OCI-LY3 (cell line): ENCODE data around the gene LMO3.

Experiments
- H2AFZ ChIP-seq: fragments of 200-600, 300-600 bp; shearing (Covaris generic); 2 replicates; pipeline ENCODE4 v1.6.0; 2014; ENCODE audit warnings: antibody characterized with exemption, low read depth, low read length
- H3K27ac ChIP-seq: fragments of 200-600, 300-600 bp; sonication (generic); 2 replicates; pipeline ENCODE4 v1.5.1; 2014; ENCODE audit warnings: mild to moderate bottlenecking, low read length, moderate library complexity, mixed read lengths
- H3K27me3 ChIP-seq: fragments of 200-600, 300-600 bp; sonication (generic); 2 replicates; pipeline ENCODE4 v1.6.1; 2014; ENCODE audit warnings: low read depth, low read length, mixed read lengths
- H3K36me3 ChIP-seq: fragments of 200-600, 300-600 bp; sonication (generic); replicated peaks from 2 replicates; pipeline ENCODE3; 2014; ENCODE audit warnings: low read depth, low read length, mixed read lengths
- H3K4me1 ChIP-seq: fragments of 300-600, 200-600 bp; sonication (generic); 2 replicates; pipeline ENCODE4 v1.6.1; 2014; ENCODE audit warnings: low read length, mixed read lengths
- H3K4me2 ChIP-seq: fragments of 200-600, 300-600 bp; sonication (generic); 2 replicates; pipeline ENCODE4 v1.6.1; 2014; ENCODE audit warnings: low read length, mixed read lengths
- H3K4me3 ChIP-seq: fragments of 300-600, 200-600 bp; sonication (generic); 2 replicates; pipeline ENCODE4 v1.5.1; 2014; ENCODE audit warnings: antibody characterized with exemption, mild to moderate bottlenecking, low read length, moderate library complexity
- H3K79me2 ChIP-seq: fragments of 300-600, 200-600 bp; shearing (Covaris generic); 2 replicates; pipeline ENCODE4 v1.6.1; 2014; ENCODE audit warnings: mild to moderate bottlenecking, low read length, mixed read lengths
- H3K9ac ChIP-seq: fragments of 300-600, 200-600 bp; shearing (Covaris generic); 2 replicates; pipeline ENCODE4 v1.6.0; 2014; ENCODE audit warnings: mild to moderate bottlenecking, low read length, moderate library complexity
- H3K9me3 ChIP-seq: fragments of 200-600, 300-600 bp; shearing (Covaris generic); 2 replicates; pipeline ENCODE4 v1.6.1; 2014; ENCODE audit warnings: low read length, mixed read lengths; ENCODE audit not compliant: insufficient read depth
- H4K20me1 ChIP-seq: fragments of 200-600, 300-600 bp; sonication (generic); 2 replicates; pipeline ENCODE4 v1.6.1; 2016; ENCODE audit warnings: low read length, mixed read lengths; ENCODE audit not compliant: insufficient read depth
- EZH2phosphoT487 ChIP-seq: fragments of 200-600 bp; shearing (Covaris generic); IDR thresholded peaks from 2 replicates; pipeline ENCODE4 v1.6.1; 2018; ENCODE audit warnings: antibody characterized with exemption, mixed run types, low read depth
- TF ChIP-seq, protein P1 (sequence below): fragments of 200-600, 300-600 bp; sonication (generic); IDR thresholded peaks from 2 replicates; pipeline ENCODE4 v1.5.1; 2014; ENCODE audit warnings: antibody characterized with exemption, low read length, low read depth

LMO3 gene

DNA sequence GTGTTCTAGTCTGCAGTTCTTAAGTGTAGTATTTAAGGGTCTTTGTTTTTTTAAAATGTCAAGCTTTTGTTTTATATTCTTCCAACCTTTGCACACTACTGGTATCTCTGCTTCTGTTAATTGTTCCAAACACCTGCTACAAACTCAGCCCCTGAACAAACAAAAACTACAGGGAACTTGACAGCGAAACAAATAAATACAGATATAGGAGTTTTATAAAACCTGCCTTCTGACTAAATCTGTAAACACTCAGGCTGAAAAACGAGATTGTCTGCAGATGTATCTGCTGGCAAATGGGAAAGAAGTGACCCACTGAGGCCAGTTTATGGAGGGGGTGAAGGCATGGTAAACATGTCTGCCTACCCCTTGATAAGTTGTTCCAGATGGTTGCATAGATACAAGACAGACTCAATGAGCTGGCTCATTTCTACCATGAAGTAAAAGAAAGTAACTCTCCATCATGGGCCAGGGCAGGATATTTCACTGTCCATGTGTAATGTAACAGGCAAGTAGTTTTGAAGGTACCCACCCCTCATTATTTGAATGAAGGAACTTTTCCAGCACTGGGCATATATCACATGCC lies 75.6 kb downstream of the LMO3 start:
- H3K79me2 ChIP-seq = no peaks in the 10 kb centered on the region
- TF ChIP-seq, protein P1, sequence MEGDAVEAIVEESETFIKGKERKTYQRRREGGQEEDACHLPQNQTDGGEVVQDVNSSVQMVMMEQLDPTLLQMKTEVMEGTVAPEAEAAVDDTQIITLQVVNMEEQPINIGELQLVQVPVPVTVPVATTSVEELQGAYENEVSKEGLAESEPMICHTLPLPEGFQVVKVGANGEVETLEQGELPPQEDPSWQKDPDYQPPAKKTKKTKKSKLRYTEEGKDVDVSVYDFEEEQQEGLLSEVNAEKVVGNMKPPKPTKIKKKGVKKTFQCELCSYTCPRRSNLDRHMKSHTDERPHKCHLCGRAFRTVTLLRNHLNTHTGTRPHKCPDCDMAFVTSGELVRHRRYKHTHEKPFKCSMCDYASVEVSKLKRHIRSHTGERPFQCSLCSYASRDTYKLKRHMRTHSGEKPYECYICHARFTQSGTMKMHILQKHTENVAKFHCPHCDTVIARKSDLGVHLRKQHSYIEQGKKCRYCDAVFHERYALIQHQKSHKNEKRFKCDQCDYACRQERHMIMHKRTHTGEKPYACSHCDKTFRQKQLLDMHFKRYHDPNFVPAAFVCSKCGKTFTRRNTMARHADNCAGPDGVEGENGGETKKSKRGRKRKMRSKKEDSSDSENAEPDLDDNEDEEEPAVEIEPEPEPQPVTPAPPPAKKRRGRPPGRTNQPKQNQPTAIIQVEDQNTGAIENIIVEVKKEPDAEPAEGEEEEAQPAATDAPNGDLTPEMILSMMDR = no peak
- no peak for TF ChIP-seq EZH2phosphoT487
- H3K4me2 ChIP-seq = no peak overlapping the region
- H3K9ac ChIP-seq = no peak overlapping the region
- no peaks in the 10 kb centered on the region for H4K20me1 ChIP-seq
- no peak overlapping the region for H3K27ac ChIP-seq
- no peaks in the 10 kb centered on the region for H3K27me3 ChIP-seq
- no peaks in the 10 kb centered on the region for H3K36me3 ChIP-seq
- H2AFZ ChIP-seq = no peak overlapping the region
- H3K9me3 ChIP-seq = no peaks in the 10 kb centered on the region
- no peak overlapping the region for H3K4me3 ChIP-seq
- 0 out of 2 replicates have a peak, but pooled peaks cover 3% of the 10 kb centered on the region for H3K4me1 ChIP-seq

DNA sequence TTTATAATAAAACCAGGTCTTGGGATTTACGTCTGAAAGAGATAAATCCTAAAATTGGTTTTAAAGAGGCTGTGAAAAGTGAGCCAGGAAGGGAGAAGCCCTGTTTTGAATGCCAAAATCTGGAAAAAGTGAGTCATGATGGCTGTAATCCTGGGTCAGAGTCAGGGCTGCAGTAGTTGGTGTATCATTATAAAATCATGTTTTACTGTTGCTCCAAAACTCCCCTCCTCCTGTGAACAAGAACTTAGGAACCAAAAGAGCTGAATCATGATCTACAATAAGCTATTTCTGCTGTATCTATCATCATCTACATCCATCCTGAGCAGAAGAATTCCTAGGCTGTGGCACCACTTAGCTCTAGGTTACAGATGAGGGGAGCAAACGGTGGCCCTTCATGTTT lies 79.3 kb downstream of the LMO3 start:
- no peak overlapping the region for H3K4me2 ChIP-seq
- no peak overlapping the region for H2AFZ ChIP-seq
- H3K9ac ChIP-seq = no peak overlapping the region
- H3K4me1 ChIP-seq = peaks cover 16% of the 10 kb centered on the region
- H3K36me3 ChIP-seq = no peaks in the 10 kb centered on the region
- no peak overlapping the region for H3K4me3 ChIP-seq
- no peak overlapping the region for H3K27ac ChIP-seq
- no peaks in the 10 kb centered on the region for H3K79me2 ChIP-seq
- no peak for TF ChIP-seq EZH2phosphoT487
- TF ChIP-seq, protein P1 = no peak
- H3K9me3 ChIP-seq = no peaks in the 10 kb centered on the region
- H4K20me1 ChIP-seq = no peaks in the 10 kb centered on the region
- H3K27me3 ChIP-seq = no peaks in the 10 kb centered on the region

DNA sequence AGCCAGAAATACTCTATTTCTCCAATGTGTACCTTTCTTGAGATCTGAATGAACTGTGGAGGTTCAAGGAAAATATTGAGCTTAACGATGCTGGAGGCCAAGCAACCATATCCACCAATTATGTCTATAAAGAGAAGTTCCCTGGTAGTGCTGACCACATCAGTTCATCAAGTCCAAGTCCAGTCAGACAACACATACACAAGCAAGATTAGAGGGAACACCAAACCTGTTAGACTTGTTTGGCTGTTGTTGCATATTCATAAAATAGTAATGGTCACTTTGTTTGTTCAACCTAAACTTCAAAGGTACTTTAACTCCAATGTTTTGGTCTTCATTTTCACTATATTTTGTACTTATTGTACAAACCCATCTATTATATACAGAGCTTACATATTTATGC lies 81.6 kb downstream of the LMO3 start:
- peaks cover 25% of the 10 kb centered on the region for H3K4me1 ChIP-seq
- no peak for TF ChIP-seq EZH2phosphoT487
- TF ChIP-seq, protein P1 = no peak
- H3K9me3 ChIP-seq = no peaks in the 10 kb centered on the region
- H3K36me3 ChIP-seq = no peaks in the 10 kb centered on the region
- no peak overlapping the region for H3K27ac ChIP-seq
- H3K4me2 ChIP-seq = no peak overlapping the region
- no peaks in the 10 kb centered on the region for H3K79me2 ChIP-seq
- no peak overlapping the region for H3K4me3 ChIP-seq
- H3K27me3 ChIP-seq = no peaks in the 10 kb centered on the region
- H2AFZ ChIP-seq = no peak overlapping the region
- no peaks in the 10 kb centered on the region for H4K20me1 ChIP-seq
- H3K9ac ChIP-seq = no peak overlapping the region

DNA sequence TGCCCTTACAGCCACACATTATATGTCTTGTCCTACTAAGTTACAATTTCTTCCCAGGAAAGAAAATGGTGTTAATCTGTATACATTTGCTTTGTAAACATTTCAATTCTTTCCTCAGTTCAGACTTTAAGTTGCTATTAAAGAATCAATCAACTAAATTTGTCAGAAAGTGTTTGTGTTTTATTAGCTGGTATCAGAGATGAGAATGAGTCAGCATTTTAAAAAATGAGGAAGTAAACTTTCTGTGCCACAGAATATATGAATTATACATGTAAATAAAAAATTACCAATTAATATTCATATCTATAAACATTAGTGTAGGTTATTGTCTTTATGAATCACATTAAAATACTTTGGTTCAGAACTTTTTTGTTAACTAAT lies 82.0 kb downstream of the LMO3 start:
- Histone ChIP-seq H3K27ac (no peak overlapping the region), H3K36me3 (no peaks in the 10 kb centered on the region), H2AFZ (no peak overlapping the region), H3K4me2 (no peak overlapping the region), H3K27me3 (no peaks in the 10 kb centered on the region), H3K9ac (no peak overlapping the region), H3K9me3 (no peaks in the 10 kb centered on the region), H3K4me3 (no peak overlapping the region), H3K79me2 (no peaks in the 10 kb centered on the region), H3K4me1 (peaks cover 25% of the 10 kb centered on the region), H4K20me1 (no peaks in the 10 kb centered on the region)
- TF ChIP-seq EZH2phosphoT487 = no peak
- TF ChIP-seq, protein P1 = no peak
